ENCODE measurements around the gene PREP.

DNA sequence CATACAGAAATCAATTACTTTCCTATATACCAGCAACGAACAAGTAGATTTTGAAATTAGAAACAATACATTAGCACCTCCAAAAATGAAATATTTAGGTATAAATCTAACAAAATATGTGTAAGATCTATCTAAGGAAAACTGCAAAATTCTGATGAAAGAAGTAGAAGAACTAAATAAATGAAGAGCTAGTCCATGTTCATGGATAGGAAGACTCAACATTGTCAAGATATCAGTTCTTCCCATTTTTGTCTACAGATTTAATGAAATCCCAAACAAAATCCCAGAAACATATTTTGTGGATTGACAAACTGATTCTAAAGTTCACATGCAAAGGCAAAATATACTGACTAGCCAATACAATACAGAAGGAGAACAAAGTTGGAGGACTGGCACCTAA is 33.7 kb downstream of the PREP start:
- TF ChIP-seq YY1 (IDR thresholded peaks at IDR 0.05; ENCODE audit: insufficient read depth, insufficient read length) (no peak), ZNF274 (IDR thresholded peaks at IDR 0.05; ENCODE audit: low read depth, low read length) (no peak)

All from NT2/D1 (cell line).